Mesenchymal stem cell (in vitro differentiated cells and primary cell): ENCODE results near the gene CDK15.

Experiments used
- DNase-seq: peaks from one replicate; pipeline ENCODE4 v3.0.0-alpha.2; 2013
- H2AFZ ChIP-seq: one replicate; pipeline ENCODE4 v1.6.1; 2013; ENCODE audit warnings: low read depth, mild to moderate bottlenecking, control low read depth, inconsistent platforms, low read length, moderate library complexity
- H2AK5ac ChIP-seq: 2 replicates; pipeline ENCODE4 v1.6.1; 2013; ENCODE audit warnings: low read length, moderate library complexity, mild to moderate bottlenecking, inconsistent platforms; ENCODE audit not compliant: severe bottlenecking
- H2BK120ac ChIP-seq: one replicate; pipeline ENCODE4 v1.6.1; 2013; ENCODE audit warnings: low read depth, mild to moderate bottlenecking, inconsistent platforms, low read length, moderate library complexity
- H2BK12ac ChIP-seq, 2 experiments: one replicate each; pipeline ENCODE4 v1.6.1; 2013; ENCODE audit warnings: inconsistent platforms in 2 of 2, low read length in 2 of 2, mild to moderate bottlenecking in 2 of 2, moderate library complexity in 2 of 2, control low read depth in 1 of 2
- H2BK15ac ChIP-seq: one replicate; pipeline ENCODE4 v1.6.1; 2013; ENCODE audit warnings: mild to moderate bottlenecking, low read depth, inconsistent platforms; ENCODE audit not compliant: poor library complexity, severe bottlenecking
- H2BK5ac ChIP-seq: 2 replicates; pipeline ENCODE4 v1.6.1; 2013; ENCODE audit warnings: low read depth, mild to moderate bottlenecking, low read length, control low read depth, inconsistent platforms; ENCODE audit not compliant: poor library complexity, severe bottlenecking
- H3K14ac ChIP-seq, 2 experiments: one replicate each; pipeline ENCODE4 v1.6.1; 2013; ENCODE audit warnings: inconsistent platforms in 2 of 2, low read length in 2 of 2, control low read depth in 1 of 2, mild to moderate bottlenecking in 1 of 2, moderate library complexity in 1 of 2
- H3K18ac ChIP-seq, 2 experiments: one replicate each; pipeline ENCODE4 v1.6.1; 2013; ENCODE audit warnings: inconsistent platforms in 2 of 2, low read length in 2 of 2, control low read depth in 1 of 2, low read depth in 1 of 2, mild to moderate bottlenecking in 1 of 2
- H3K23ac ChIP-seq, 2 experiments: one replicate each; pipeline ENCODE4 v1.6.1; 2013; ENCODE audit warnings: inconsistent platforms in 2 of 2, low read length in 2 of 2, mild to moderate bottlenecking in 2 of 2, moderate library complexity in 2 of 2, control low read depth in 1 of 2
- H3K27ac ChIP-seq: 2 replicates; pipeline ENCODE4 v1.5.1; 2013; ENCODE audit warnings: mild to moderate bottlenecking, moderate library complexity, low read length, control low read depth, inconsistent platforms; ENCODE audit not compliant: poor library complexity, severe bottlenecking
- H3K27me3 ChIP-seq, 2 experiments: 2 replicates each; pipeline versions ENCODE4 v1.6.1 to v1.7.0; 2013; ENCODE audit warnings: low read length in 2 of 2, mild to moderate bottlenecking in 2 of 2, moderate library complexity in 2 of 2, control low read depth in 1 of 2, inconsistent platforms in 1 of 2; ENCODE audit not compliant: control insufficient read depth in 1 of 2, insufficient read depth in 1 of 2
- H3K36me3 ChIP-seq, 2 experiments: 2 replicates each; pipeline versions ENCODE4 v1.6.1 to v1.7.0; 2013; ENCODE audit warnings: low read length in 2 of 2, control low read depth in 1 of 2, inconsistent platforms in 1 of 2, low read depth in 1 of 2, mild to moderate bottlenecking in 1 of 2; ENCODE audit not compliant: insufficient read depth in 2 of 2, control insufficient read depth in 1 of 2
- H3K4ac ChIP-seq, 2 experiments: one replicate each; pipeline ENCODE4 v1.6.1; 2013; ENCODE audit warnings: inconsistent platforms in 2 of 2, low read length in 2 of 2, mild to moderate bottlenecking in 2 of 2, moderate library complexity in 2 of 2, control low read depth in 1 of 2, low read depth in 1 of 2
- H3K4me1 ChIP-seq: 2 replicates; pipeline ENCODE4 v1.6.1; 2013; ENCODE audit warnings: low read depth, low read length, control low read depth; ENCODE audit not compliant: control insufficient read depth, insufficient read depth
- H3K4me2 ChIP-seq: 2 replicates; pipeline ENCODE4 v1.6.1; 2013; ENCODE audit warnings: low read length, mild to moderate bottlenecking, inconsistent platforms; ENCODE audit not compliant: poor library complexity, severe bottlenecking
- H3K4me3 ChIP-seq, 2 experiments: 2 replicates each; pipeline versions ENCODE4 v1.5.1 to v1.7.0; 2013; ENCODE audit warnings: low read length in 2 of 2, mild to moderate bottlenecking in 2 of 2, control low read depth in 1 of 2, low read depth in 1 of 2; ENCODE audit not compliant: insufficient read depth in 1 of 2
- H3K79me1 ChIP-seq: replicated peaks from 2 replicates; pipeline ENCODE4 v1.6.1; 2013; ENCODE audit warnings: mild to moderate bottlenecking, control low read depth, low read length, inconsistent platforms; ENCODE audit not compliant: poor library complexity, severe bottlenecking
- H3K9ac ChIP-seq: 2 replicates; pipeline ENCODE4 v1.7.0; 2013; ENCODE audit warnings: mild to moderate bottlenecking, low read length, moderate library complexity
- H3K9me3 ChIP-seq: 2 replicates; pipeline ENCODE4 v1.7.0; 2013; ENCODE audit warnings: mild to moderate bottlenecking, low read length; ENCODE audit not compliant: control insufficient read depth
- H4K8ac ChIP-seq: one replicate; pipeline ENCODE4 v1.6.1; 2013; ENCODE audit warnings: inconsistent platforms, mild to moderate bottlenecking, low read length, moderate library complexity
- H4K91ac ChIP-seq: one replicate; pipeline ENCODE4 v1.6.1; 2013; ENCODE audit warnings: mild to moderate bottlenecking, low read length, inconsistent platforms
- WGBS: methylation state at CpG from one replicate; pipeline ENCODE4 v1.1.7; 2013; ENCODE audit warnings: mixed read lengths; 5-methylcytosine and 5-hydroxymethylcytosine counted together

CDK15 gene

DNA sequence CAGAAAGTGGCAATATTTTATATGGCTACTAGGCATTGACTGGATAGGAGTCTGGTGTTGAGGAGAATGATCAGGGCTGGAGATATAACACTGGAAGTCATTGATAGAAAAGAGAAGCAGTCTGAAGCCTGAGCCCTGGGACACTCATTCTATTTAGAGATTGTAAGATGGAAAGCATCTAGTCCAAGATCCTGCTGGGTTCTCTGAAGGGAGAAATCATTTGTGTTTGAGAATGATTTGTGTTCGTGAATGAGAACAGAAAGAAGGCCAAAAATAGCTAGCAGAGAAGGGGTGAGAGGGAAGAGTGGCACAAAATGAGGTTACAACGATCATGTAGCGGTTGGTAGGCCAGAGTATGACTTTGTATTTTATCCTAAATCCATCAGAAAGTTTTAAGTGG lies 18.0 kb upstream of the CDK15 start:
- Histone ChIP-seq H3K79me1 (no peaks in the 10 kb centered on the region), H3K18ac (no peak overlapping the region), H3K27ac (no peak overlapping the region), H3K9ac (no peak overlapping the region), H3K23ac (no peak overlapping the region), H2BK120ac (no peak overlapping the region), H2BK5ac (no peak overlapping the region), H3K27me3 (peaks cover 0 to 2% of the 10 kb centered on the region in 2 experiments), H2BK15ac (no peak overlapping the region), H3K4me1 (no peaks in the 10 kb centered on the region), H3K9me3 (no peaks in the 10 kb centered on the region), H2AK5ac (no peak overlapping the region), H3K36me3 (no peaks in the 10 kb centered on the region), H3K14ac (no peak overlapping the region), H4K91ac (no peak overlapping the region), H3K4ac (no peak overlapping the region), H2BK12ac (no peak overlapping the region), H4K8ac (no peak overlapping the region), H2AFZ (no peak overlapping the region), H3K4me2 (no peak overlapping the region), H3K4me3 (no peak overlapping the region)
- 77% methylated on average over 3 of the region's 3 CpGs for WGBS
- no peak for DNase-seq

DNA sequence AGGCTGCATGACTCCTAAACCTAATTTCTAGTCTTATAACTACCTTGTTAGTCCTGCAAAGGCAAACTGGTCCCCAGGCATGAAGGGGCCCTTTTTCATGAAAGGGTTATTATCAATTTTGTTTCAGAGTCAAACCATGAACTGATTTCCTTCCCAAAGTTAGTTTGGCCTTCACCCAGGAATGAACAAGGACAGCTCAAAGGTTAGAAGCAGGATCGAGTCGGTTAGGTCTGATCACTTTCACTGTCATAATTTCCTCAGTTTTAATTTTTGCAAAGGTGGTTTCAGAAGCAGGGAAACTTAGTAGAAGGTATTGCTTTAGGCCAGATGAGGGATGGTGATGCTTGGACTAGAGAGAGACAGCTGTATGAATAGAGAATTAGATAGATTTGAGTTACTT lies 16.9 kb upstream of the CDK15 start:
- Histone ChIP-seq H3K9me3 (no peaks in the 10 kb centered on the region), H3K18ac (no peak overlapping the region), H2AFZ (no peak overlapping the region), H2BK120ac (no peak overlapping the region), H3K27me3 (no peaks in the 10 kb centered on the region), H2BK15ac (no peak overlapping the region), H3K4me3 (no peak overlapping the region), H3K4me1 (no peaks in the 10 kb centered on the region), H2BK12ac (no peak overlapping the region), H3K27ac (no peak overlapping the region), H3K4ac (no peak overlapping the region), H3K36me3 (no peaks in the 10 kb centered on the region), H3K79me1 (no peaks in the 10 kb centered on the region), H3K14ac (no peak overlapping the region), H3K9ac (no peak overlapping the region), H3K23ac (no peak overlapping the region), H4K8ac (no peak overlapping the region), H2AK5ac (no peak overlapping the region), H4K91ac (no peak overlapping the region), H3K4me2 (no peak overlapping the region), H2BK5ac (no peak overlapping the region)
- WGBS, result 95% methylated on average over 2 of the region's 2 CpGs
- DNase-seq, result no peak

DNA sequence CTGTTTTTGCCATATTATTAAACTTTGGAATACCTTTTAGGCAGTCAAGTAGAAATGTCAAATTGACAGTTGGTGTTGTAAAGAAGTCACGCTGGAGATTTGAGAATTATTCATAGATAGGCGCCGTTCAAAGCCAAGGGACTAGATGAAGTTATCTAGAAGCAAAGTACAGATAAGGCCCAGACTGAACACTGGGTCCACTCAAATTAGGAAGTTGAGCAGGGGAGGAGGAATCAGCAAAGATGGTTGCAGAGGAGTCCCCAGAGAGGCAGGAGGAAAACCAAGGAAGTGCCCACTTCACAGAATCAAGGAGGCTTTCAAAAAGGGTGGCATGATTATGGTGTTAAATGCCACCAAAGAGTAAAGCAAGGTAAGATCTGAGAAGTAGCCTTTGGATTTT lies 16.0 kb upstream of the CDK15 start:
- H4K91ac ChIP-seq, result no peak overlapping the region
- no peak overlapping the region for H3K18ac ChIP-seq
- no peak overlapping the region for H3K27ac ChIP-seq
- no peak overlapping the region for H3K9ac ChIP-seq
- H2AFZ ChIP-seq, result no peak overlapping the region
- H3K36me3 ChIP-seq, result no peaks in the 10 kb centered on the region
- H3K23ac ChIP-seq, result no peak overlapping the region
- no peak overlapping the region for H2BK12ac ChIP-seq
- H3K4me2 ChIP-seq, result no peak overlapping the region
- no peak overlapping the region for H3K14ac ChIP-seq
- no peak overlapping the region for H4K8ac ChIP-seq
- no peak overlapping the region for H2BK120ac ChIP-seq
- no peak for DNase-seq
- H3K4me3 ChIP-seq, result no peak overlapping the region
- H3K4me1 ChIP-seq, result no peaks in the 10 kb centered on the region
- no peak overlapping the region for H3K4ac ChIP-seq
- no peak overlapping the region for H2BK5ac ChIP-seq
- H3K79me1 ChIP-seq, result no peaks in the 10 kb centered on the region
- H2BK15ac ChIP-seq, result no peak overlapping the region
- H3K9me3 ChIP-seq, result no peaks in the 10 kb centered on the region
- H2AK5ac ChIP-seq, result no peak overlapping the region
- WGBS, result 95% methylated on average over 3 of the region's 3 CpGs
- no peaks in the 10 kb centered on the region for H3K27me3 ChIP-seq

DNA sequence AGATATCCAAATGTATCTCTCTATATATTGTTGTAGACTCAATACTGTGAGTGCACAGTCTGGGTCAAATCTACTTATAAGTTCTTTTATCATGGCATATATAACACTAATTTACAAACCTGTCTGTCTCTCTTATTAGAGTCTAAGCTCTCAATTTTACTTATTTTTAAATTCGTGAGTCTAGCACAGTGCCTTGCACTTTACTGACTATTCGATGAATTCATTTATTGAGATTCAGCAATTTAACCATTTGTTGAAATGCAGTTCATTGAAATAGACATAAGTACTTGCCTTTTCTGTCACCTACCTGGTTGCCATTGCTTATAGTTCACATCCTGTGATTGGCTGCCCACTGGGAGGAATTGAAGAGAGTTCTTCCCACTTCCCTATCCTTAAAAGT lies 15.3 kb upstream of the CDK15 start:
- Histone ChIP-seq H3K23ac (no peak overlapping the region), H3K27ac (no peak overlapping the region)

More for the DNA sequence above, 15.3 kb upstream of the CDK15 start:
- Histone ChIP-seq H3K4me1 (no peaks in the 10 kb centered on the region), H3K9me3 (no peaks in the 10 kb centered on the region), H2BK12ac (no peak overlapping the region), H3K4me3 (no peak overlapping the region), H4K8ac (no peak overlapping the region), H3K4ac (no peak overlapping the region), H2AK5ac (no peak overlapping the region), H2BK15ac (no peak overlapping the region), H3K4me2 (no peak overlapping the region), H4K91ac (no peak overlapping the region), H2BK120ac (no peak overlapping the region), H3K14ac (no peak overlapping the region), H2AFZ (no peak overlapping the region), H3K27me3 (no peaks in the 10 kb centered on the region), H3K18ac (no peak overlapping the region), H2BK5ac (no peak overlapping the region), H3K36me3 (no peaks in the 10 kb centered on the region), H3K79me1 (no peaks in the 10 kb centered on the region), H3K9ac (no peak overlapping the region)
- DNase-seq, result no peak
- WGBS, result 89% methylated on average over 2 of the region's 2 CpGs
